NT2/D1 (cell line): Measurements from ENCODE around the gene NDUFA3.

Experiments
- SUZ12 ChIP-seq: IDR thresholded peaks from 2 replicates; pipeline ENCODE4 v1.6.1; 2011; ENCODE audit not compliant: insufficient read length, insufficient read depth; ENCODE audit errors: extremely low read depth
- YY1 ChIP-seq: IDR thresholded peaks from 2 replicates; pipeline ENCODE4 v1.6.1; 2011; ENCODE audit not compliant: insufficient read length, insufficient read depth
- ZNF274 ChIP-seq: IDR thresholded peaks from 2 replicates; pipeline ENCODE4 v1.6.1; 2011; ENCODE audit warnings: mild to moderate bottlenecking, low read depth, low read length

DNA sequence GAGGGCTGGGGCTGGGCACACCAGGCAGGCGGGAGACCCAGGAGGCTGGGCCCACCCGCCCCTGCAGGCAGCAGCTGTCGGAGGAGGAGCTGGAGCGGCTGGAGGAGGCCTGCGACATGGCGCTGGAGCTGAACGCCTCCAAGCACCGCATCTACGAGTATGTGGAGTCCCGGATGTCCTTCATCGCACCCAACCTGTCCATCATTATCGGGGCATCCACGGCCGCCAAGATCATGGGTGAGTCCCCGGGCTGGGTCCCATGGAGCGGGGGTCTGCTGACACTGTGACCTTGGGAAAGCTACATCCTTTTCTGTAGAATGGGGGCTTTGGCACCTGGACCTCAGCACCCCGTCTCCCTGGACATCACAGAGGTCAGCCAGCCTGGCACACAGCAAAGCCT is 21.0 kb downstream of the NDUFA3 start:
- no peak for TF ChIP-seq ZNF274
- TF ChIP-seq YY1: no peak
- TF ChIP-seq SUZ12: no peak
